Colonic mucosa (tissue), 4 donors: ENCODE data around the gene SLC8B1. TPM values are rescaled to one million over a fixed set of nuclear protein-coding genes. Genes with fewer than 3 reads are reported as not detected.

Source experiments
- DNase-seq: peaks from one replicate; pipeline ENCODE4 v3.0.0-alpha.2; 2020
- H3K27ac ChIP-seq: fragments of 200-600 bp; one replicate; pipeline ENCODE4 v1.8.0; 2021
- H3K27me3 ChIP-seq: fragments of 200-600 bp; one replicate; pipeline ENCODE4 v1.8.0; 2021
- H3K36me3 ChIP-seq: fragments of 200-600 bp; one replicate; pipeline ENCODE4 v1.8.0; 2021
- H3K4me1 ChIP-seq: fragments of 200-600 bp; one replicate; pipeline ENCODE4 v1.8.0; 2021; ENCODE audit warnings: mild to moderate bottlenecking
- H3K4me3 ChIP-seq: fragments of 200-600 bp; one replicate; pipeline ENCODE4 v1.8.0; 2021
- H3K9ac ChIP-seq, 2 donors: one replicate each; pipeline ENCODE4 v1.7.0; 2013; ENCODE audit warnings: control low read depth in 2 of 2, low read depth in 2 of 2, low read length in 2 of 2
- H3K9me3 ChIP-seq: fragments of 200-600 bp; one replicate; pipeline ENCODE4 v1.8.0; 2021
- CTCF ChIP-seq: fragments of 200-600 bp; IDR thresholded peaks from one replicate; pipeline ENCODE4 v1.8.0; 2022; ENCODE audit warnings: antibody characterized with exemption, mild to moderate bottlenecking
- intact Hi-C: fragments of 100-400 bp; cut with DNase I; formaldehyde crosslinking; loops from one replicate; pipeline ENCODE4 v1.14.1; 2022
- total RNA-seq, 2 donors: library from RNA; stranded (reverse); fragmentation: NEBNext Ultra II Directional in 1 of 2; extraction: Animal tissue kit (Norgen Biotek cat#: 25700) in 1 of 2; gene quantifications; one replicate each; pipeline ENCODE4 v1.2.1, GENCODE V29; 2021
- donor health status: healthy.
- donor health status: DM: no; HTN: no; CAD: no.
- donor health status: DM: no; HTN: no; CAD: no.

The SLC8B1 gene
- total RNA-seq, 2 donors from 2014 or later: 34.3 to 44.1 TPM

GRCh38 chr12:113373969-113374368 lies 39.1 kb upstream of the SLC8B1 start:
- Histone ChIP-seq H3K27me3 (no peaks in the 10 kb centered on the region), H3K9ac (no peak overlapping the region), H3K4me1 (no peaks in the 10 kb centered on the region), H3K27ac (no peak overlapping the region), H3K9me3 (no peaks in the 10 kb centered on the region), H3K4me3 (no peak overlapping the region), H3K36me3 (no peaks in the 10 kb centered on the region)
- intact Hi-C loops: no loop called here
- TF ChIP-seq CTCF: no peak
- DNase-seq: no peak

GRCh38 chr12:113373440-113373839 lies 38.5 kb upstream of the SLC8B1 start:
- no peak for DNase-seq
- H3K36me3 ChIP-seq: no peaks in the 10 kb centered on the region
- intact Hi-C loops: no loop called here
- no peak overlapping the region for H3K4me3 ChIP-seq
- no peak overlapping the region for H3K9ac ChIP-seq
- no peaks in the 10 kb centered on the region for H3K9me3 ChIP-seq
- H3K27me3 ChIP-seq: no peaks in the 10 kb centered on the region
- no peaks in the 10 kb centered on the region for H3K4me1 ChIP-seq
- no peak overlapping the region for H3K27ac ChIP-seq
- TF ChIP-seq CTCF: no peak

- no peak overlapping the region for H3K9ac ChIP-seq
- no peaks in the 10 kb centered on the region for H3K9me3 ChIP-seq
- H3K27me3 ChIP-seq: no peaks in the 10 kb centered on the region
- intact Hi-C loops: no loop called here
- no peaks in the 10 kb centered on the region for H3K4me1 ChIP-seq
- TF ChIP-seq CTCF: no peak
- no peak overlapping the region for H3K4me3 ChIP-seq
- no peak overlapping the region for H3K27ac ChIP-seq
- H3K36me3 ChIP-seq: no peaks in the 10 kb centered on the region
- no peak for DNase-seq
Measured at GRCh38 chr12:113372371-113372770, 37.5 kb upstream of the SLC8B1 start.

- no peaks in the 10 kb centered on the region for H3K9me3 ChIP-seq
- no peaks in the 10 kb centered on the region for H3K36me3 ChIP-seq
- DNase-seq: no peak
- H3K4me1 ChIP-seq: no peaks in the 10 kb centered on the region
- H3K27ac ChIP-seq: no peak overlapping the region
- TF ChIP-seq CTCF: no peak
- H3K4me3 ChIP-seq: no peak overlapping the region
- intact Hi-C loops: no loop called here
- H3K27me3 ChIP-seq: no peaks in the 10 kb centered on the region
- no peak overlapping the region for H3K9ac ChIP-seq
Measured at GRCh38 chr12:113371808-113372207, 36.9 kb upstream of the SLC8B1 start.

- Histone ChIP-seq H3K4me1 (no peaks in the 10 kb centered on the region), H3K9me3 (no peaks in the 10 kb centered on the region), H3K9ac (no peak overlapping the region), H3K4me3 (no peak overlapping the region), H3K27me3 (no peaks in the 10 kb centered on the region), H3K36me3 (no peaks in the 10 kb centered on the region), H3K27ac (no peak overlapping the region)
- TF ChIP-seq CTCF: no peak
- no peak for DNase-seq
- intact Hi-C loops: no loop called here
Measured at GRCh38 chr12:113370923-113371682, 36.2 kb upstream of the SLC8B1 start.
